Panc1 (cell line): ENCODE results near the gene BCL2L11. TPM values are rescaled to one million over a fixed set of nuclear protein-coding genes. Genes with fewer than 3 reads are reported as not detected.

Source experiments
- ATAC-seq: fragments of 200-7000 bp; cut with Tn5 transposase; 2 replicates; pipeline ENCODE4 v1.9.1; 2020; ENCODE audit warnings: mild to moderate bottlenecking, moderate library complexity
- BruUV-seq: library from RNA; stranded (reverse); fragments of 400-500 nt; replicated peaks from 2 replicates; lab custom pipeline; 2021; lab: Mats Ljungman, UMichigan
- CTCF ChIA-PET: fragments of 300-600 bp; sonication (Branson Sonifier 250); formaldehyde crosslinking; loops from one replicate; lab custom pipeline; 2022; ENCODE audit warnings: antibody characterized with exemption; lab: Charles Lee
- POLR2A ChIA-PET: fragments of 300-600 bp; sonication (Branson Sonifier 250); formaldehyde crosslinking; loops from one replicate; lab custom pipeline; 2022; ENCODE audit warnings: antibody characterized with exemption; lab: Charles Lee
- DNase-seq: peaks from one replicate; pipeline ENCODE4 v3.0.0-alpha.2; 2010; ENCODE audit warnings: low read depth, low spot score
- H3K27ac ChIP-seq: 2 replicates; pipeline ENCODE4 v1.5.1; 2011; ENCODE audit warnings: mild to moderate bottlenecking, low read length, inconsistent platforms
- H3K27me3 ChIP-seq: fragments of 200-500 bp; sonication (Bioruptor generic); 2 replicates; pipeline ENCODE4 v1.6.0; 2014; ENCODE audit warnings: low read length, inconsistent platforms; ENCODE audit not compliant: control insufficient read depth, insufficient read depth
- H3K36me3 ChIP-seq: fragments of 200-500 bp; sonication (Bioruptor generic); 2 replicates; pipeline ENCODE4 v1.5.1; 2014; ENCODE audit warnings: inconsistent platforms, mild to moderate bottlenecking, low read length, moderate library complexity; ENCODE audit not compliant: control insufficient read depth, insufficient read depth
- H3K4me1 ChIP-seq: 2 replicates; pipeline ENCODE4 v1.5.1; 2011; ENCODE audit warnings: inconsistent platforms, mild to moderate bottlenecking, low read length, moderate library complexity; ENCODE audit not compliant: control insufficient read depth, insufficient read depth
- H3K4me3 ChIP-seq, 2 experiments: 2 replicates each; pipeline ENCODE4 v1.5.1; 2011 to 2012; ENCODE audit warnings: low read depth in 2 of 2, low read length in 2 of 2, mild to moderate bottlenecking in 2 of 2, inconsistent platforms in 1 of 2, moderate library complexity in 1 of 2
- H3K9me3 ChIP-seq: fragments of 200-500 bp; sonication (Bioruptor generic); 2 replicates; pipeline ENCODE4 v1.5.1; 2014; ENCODE audit warnings: low read depth, mild to moderate bottlenecking, inconsistent platforms, low read length, moderate library complexity; ENCODE audit not compliant: control insufficient read depth, insufficient read depth
- CTCF ChIP-seq: fragments of 450-650 bp; IDR thresholded peaks from 2 replicates; pipeline ENCODE4 v1.5.1; 2017; ENCODE audit warnings: mild to moderate bottlenecking
- POLR2AphosphoS5 ChIP-seq: IDR thresholded peaks from 2 replicates; pipeline ENCODE4 v1.6.1; 2012; ENCODE audit warnings: mild to moderate bottlenecking, low read depth, low read length, moderate library complexity
- REST ChIP-seq, 2 experiments: IDR thresholded peaks; 2 replicates each; pipeline ENCODE4 v1.6.1; 2011 to 2012; ENCODE audit warnings: low read depth in 2 of 2, control low read depth in 1 of 2, low read length in 1 of 2, mild to moderate bottlenecking in 1 of 2, moderate library complexity in 1 of 2; ENCODE audit not compliant: insufficient read depth in 1 of 2
- SIN3A ChIP-seq: IDR thresholded peaks from 2 replicates; pipeline ENCODE4 v1.6.1; 2012; ENCODE audit warnings: low read depth, mild to moderate bottlenecking, low read length, moderate library complexity, borderline replicate concordance; ENCODE audit not compliant: insufficient read depth
- TCF7L2 ChIP-seq: IDR thresholded peaks from 2 replicates; pipeline ENCODE4 v1.6.1; 2011; ENCODE audit warnings: mild to moderate bottlenecking, low read depth, low read length, inconsistent platforms
- in situ Hi-C: cut with HindIII; loops from 2 replicates; pipeline ENCODE4 v1.10.0; 2016; ENCODE audit warnings: low sequenced_read_pairs, low pct_unique_long_range_greater_than_20kb
- intact Hi-C: fragments of 100-400 bp; cut with micrococcal nuclease; formaldehyde crosslinking; loops from one replicate; pipeline ENCODE4 v1.10.0; 2022; ENCODE audit not compliant: unreplicated experiment
- total RNA-seq: library from RNA; stranded (reverse); gene quantifications from one replicate; pipeline ENCODE4 v1.2.1, GENCODE V29; 2021; ENCODE audit not compliant: unreplicated experiment

The BCL2L11 gene
- total RNA-seq, 1 experiment from 2014 or later = 43.8 TPM

GRCh38 chr2:111122631-111123421, 2.1 kb downstream of the BCL2L11 start:
- H3K27ac ChIP-seq = peak overlapping the region; percentile 63
- in situ Hi-C loops = no loop called here
- no peaks in the 10 kb centered on the region for H3K9me3 ChIP-seq
- ATAC-seq (peak; percentile 44), DNase-seq (no peak)
- no TSS peak for BruUV-seq
- POLR2A ChIA-PET = no interaction called here
- H3K4me1 ChIP-seq = peaks cover 22% of the 10 kb centered on the region
- H3K36me3 ChIP-seq = peaks cover 15% of the 10 kb centered on the region
- H3K4me3 ChIP-seq = peak overlapping the region; percentile 68 to 73
- CTCF ChIA-PET = no interaction called here
- H3K27me3 ChIP-seq = no peaks in the 10 kb centered on the region
- intact Hi-C loops = loop anchor here (10.0 kb wide), 1 partner anchor 332 kb away; no protein-coding TSS in a partner anchor
- TF ChIP-seq SIN3A (peak; percentile 53; the same call in 1 of the 2 replicates), TCF7L2 (no peak)

GRCh38 chr2:111123751-111124150, 3.0 kb downstream of the BCL2L11 start:
- Histone ChIP-seq H3K4me3 (peak overlapping the region; percentile 68 to 73), H3K27me3 (no peaks in the 10 kb centered on the region), H3K27ac (peak overlapping the region; percentile 63; the same call in 1 of the 2 replicates), H3K36me3 (peaks cover 15% of the 10 kb centered on the region), H3K9me3 (no peaks in the 10 kb centered on the region), H3K4me1 (peaks cover 18% of the 10 kb centered on the region)
- in situ Hi-C loops = no loop called here
- ChIA-PET CTCF (no interaction called here), POLR2A (no interaction called here)
- DNase-seq (no peak), ATAC-seq (no peak)
- intact Hi-C loops = loop anchor here (10.0 kb wide), 1 partner anchor 331 kb away; no protein-coding TSS in a partner anchor
- TF ChIP-seq CTCF (no peak), POLR2AphosphoS5 (no peak), TCF7L2 (no peak), SIN3A (no peak), REST (IDR thresholded peaks at IDR 0.05; ENCODE audit: insufficient read depth in 1 of 2, low read depth in 2 of 2, low read length in 1 of 2) (no peak)
- BruUV-seq = no TSS peak

DNA sequence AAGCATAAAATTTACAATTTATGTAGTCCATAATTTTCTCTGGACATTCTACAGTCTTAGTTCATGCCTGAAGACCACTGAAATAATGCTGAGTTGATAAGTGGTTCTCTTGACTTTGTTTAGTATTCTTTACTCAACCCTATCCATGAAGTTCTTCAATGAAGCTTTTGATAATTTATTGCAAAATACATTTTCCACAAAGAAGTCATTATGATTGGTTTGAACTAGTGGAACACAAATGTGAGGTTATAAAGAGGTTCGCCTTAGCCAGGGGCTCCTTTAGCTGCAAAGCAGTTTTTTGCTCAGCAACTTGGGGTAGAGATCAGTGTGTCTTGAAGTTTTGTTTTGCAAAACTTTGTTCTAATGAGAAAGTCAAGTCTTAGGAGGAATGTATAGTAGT, 5.9 kb downstream of the BCL2L11 start:
- no peaks in the 10 kb centered on the region for H3K9me3 ChIP-seq
- ChIA-PET CTCF (no interaction called here), POLR2A (no interaction called here)
- H3K4me1 ChIP-seq = peaks cover 15% of the 10 kb centered on the region
- ATAC-seq (no peak), DNase-seq (no peak)
- H3K27ac ChIP-seq = no peak overlapping the region
- intact Hi-C loops = loop anchor here (10.0 kb wide), 1 partner anchor 328 kb away; no protein-coding TSS in a partner anchor
- peaks cover 22% of the 10 kb centered on the region; the same call in 1 of the 2 replicates for H3K36me3 ChIP-seq
- no peaks in the 10 kb centered on the region for H3K27me3 ChIP-seq
- BruUV-seq = no TSS peak
- no peak for TF ChIP-seq POLR2AphosphoS5
- no peak for TF ChIP-seq CTCF
- no peak for TF ChIP-seq TCF7L2
- TF ChIP-seq SIN3A = no peak
- no peak for TF ChIP-seq REST (IDR thresholded peaks at IDR 0.05; ENCODE audit: insufficient read depth in 1 of 2, low read depth in 2 of 2, low read length in 1 of 2)
- no peak overlapping the region for H3K4me3 ChIP-seq
- in situ Hi-C loops = no loop called here
